HG02884 (cell line): ENCODE measurements around the gene POGLUT3.

Source experiments
- ATAC-seq: cut with Tn5 transposase; IDR thresholded peaks from one replicate; pipeline ENCODE4 v1.9.1; 2021; ENCODE audit warnings: mild to moderate bottlenecking, moderate library complexity; ENCODE audit not compliant: unreplicated experiment

Gene POGLUT3

DNA sequence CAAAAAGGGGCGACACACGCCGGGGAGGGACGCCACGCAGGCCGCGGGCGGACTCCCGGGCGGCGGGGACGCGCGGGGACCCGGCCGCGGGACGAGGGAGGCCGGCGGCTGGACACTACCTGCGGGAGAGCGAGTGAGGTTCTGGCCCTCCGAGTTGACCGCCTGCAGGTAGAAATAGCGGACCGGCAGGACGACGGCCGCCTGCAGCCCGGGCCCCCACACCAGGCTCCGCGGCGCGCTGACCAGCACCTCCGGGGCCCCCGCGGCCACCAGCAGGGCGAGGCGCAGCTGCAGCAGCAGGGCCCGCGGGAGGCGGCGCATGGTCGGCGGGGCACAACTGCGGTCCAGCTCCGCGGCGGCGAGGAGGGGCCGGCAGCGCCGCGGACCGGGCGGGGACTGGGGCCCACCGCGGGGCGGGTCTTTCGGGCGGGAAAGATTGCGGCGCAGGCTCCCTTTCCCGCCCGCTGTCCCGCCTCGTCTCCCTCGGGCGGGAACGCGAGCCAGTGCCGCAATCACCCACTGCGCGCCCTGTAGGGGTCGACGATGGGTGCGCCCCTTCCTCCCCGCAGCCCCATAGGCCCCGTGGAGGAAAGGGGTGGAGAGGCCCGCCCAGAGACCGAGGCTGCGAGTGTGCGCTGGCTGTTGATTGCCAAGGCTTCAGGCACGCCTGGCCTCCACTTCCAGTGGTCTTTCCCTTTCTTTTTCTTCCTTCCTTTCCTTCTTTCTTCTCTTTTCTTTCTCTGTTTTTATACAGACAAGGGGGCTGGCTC is at the start of gene POGLUT3:
POGLUT3 (minus strand) TSS at position 339 of the 770 bp plus-strand sequence; CDS start at position 321, 18 bp downstream.
- ATAC-seq = peak; percentile 48

- ATAC-seq = no peak
Observed at GRCh38 chr11:108545909-108546501, 47.8 kb upstream of the POGLUT3 start.

DNA sequence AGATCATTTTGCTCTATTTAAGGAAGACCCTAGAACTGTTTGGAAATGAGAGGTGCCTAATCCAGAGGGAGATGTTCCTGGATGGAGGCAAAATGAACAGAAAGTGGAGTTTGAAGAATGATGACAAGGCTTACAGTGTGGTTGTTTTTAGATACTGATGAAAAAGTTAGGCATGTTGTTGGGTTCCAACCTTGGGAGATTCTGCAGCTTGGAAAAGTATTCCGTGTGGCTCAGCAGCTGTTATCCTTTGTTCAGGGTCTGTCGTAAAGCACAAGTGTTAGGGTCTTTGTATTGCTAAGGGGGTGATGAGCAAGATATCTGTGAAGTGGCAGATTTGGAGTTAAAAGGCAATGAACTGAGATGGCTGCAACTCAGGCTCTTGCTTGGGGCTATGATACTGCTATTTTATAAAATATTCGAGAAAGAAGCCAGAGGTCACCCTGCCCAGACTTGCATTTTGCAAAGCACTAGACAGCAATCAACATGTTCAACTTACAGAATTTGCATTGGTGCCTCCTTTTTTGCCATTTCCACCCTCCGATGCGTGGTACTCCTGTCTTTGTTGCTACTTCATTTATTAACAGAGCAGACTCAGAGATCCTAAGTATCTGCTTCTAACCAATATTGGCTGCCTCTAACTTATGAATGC is 45.3 kb upstream of the POGLUT3 start:
- no peak for ATAC-seq

DNA sequence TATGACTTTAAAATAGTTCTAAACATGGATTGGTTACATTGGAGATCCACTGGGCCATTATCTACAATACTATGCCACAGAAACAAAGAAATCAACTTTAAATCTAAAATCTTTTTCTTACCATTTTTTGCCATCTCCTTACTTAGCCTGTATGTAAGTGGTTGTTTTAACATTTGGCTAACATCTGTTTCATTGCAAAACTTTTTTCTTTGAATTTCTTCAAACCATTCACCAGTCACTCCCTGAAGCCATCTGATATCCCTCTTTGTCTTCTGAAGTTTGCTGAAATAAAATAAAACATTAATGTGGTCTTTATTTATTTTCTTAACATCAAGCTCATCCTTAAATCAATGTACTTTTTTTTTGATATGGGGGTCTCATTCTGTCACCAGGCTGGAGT is 43.3 kb upstream of the POGLUT3 start:
- ATAC-seq = no peak

- no peak for ATAC-seq
Observed at GRCh38 chr11:108538502-108538901, 40.3 kb upstream of the POGLUT3 start.

GRCh38 chr11:108538022-108538424 is 39.8 kb upstream of the POGLUT3 start:
- ATAC-seq = no peak

- ATAC-seq = no peak
Observed at GRCh38 chr11:108536783-108537182, 38.6 kb upstream of the POGLUT3 start.

DNA sequence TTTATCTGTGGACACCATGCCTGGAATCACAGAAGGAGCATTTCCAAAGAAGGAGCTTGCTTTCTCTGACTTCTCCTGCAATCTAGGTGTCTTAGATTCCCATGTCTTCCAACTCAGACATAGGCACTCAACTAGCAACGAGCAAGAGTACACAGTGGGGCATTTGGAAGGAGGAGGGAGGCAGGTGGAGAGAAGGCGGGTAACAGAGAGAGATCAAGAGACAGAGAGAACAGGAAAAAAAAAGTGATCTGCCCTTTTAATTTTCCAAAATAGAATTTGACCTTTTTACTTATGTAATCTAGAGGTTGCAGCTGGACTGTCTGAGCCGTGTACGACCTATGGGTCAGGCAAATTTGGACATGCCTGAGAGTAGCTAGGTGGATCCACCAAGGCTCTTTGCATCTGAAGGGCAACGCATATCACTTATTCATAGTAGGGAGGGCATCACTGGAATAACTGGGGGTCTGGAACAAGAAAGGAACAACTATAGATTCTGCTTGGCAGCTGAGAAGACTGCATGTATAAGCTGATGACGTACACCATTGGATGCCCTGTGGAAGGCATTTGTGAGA is 37.3 kb upstream of the POGLUT3 start:
- no peak for ATAC-seq

- ATAC-seq = no peak
Observed at GRCh38 chr11:108534274-108534882, 36.2 kb upstream of the POGLUT3 start.

GRCh38 chr11:108530426-108530825 is 32.2 kb upstream of the POGLUT3 start:
- ATAC-seq = no peak

DNA sequence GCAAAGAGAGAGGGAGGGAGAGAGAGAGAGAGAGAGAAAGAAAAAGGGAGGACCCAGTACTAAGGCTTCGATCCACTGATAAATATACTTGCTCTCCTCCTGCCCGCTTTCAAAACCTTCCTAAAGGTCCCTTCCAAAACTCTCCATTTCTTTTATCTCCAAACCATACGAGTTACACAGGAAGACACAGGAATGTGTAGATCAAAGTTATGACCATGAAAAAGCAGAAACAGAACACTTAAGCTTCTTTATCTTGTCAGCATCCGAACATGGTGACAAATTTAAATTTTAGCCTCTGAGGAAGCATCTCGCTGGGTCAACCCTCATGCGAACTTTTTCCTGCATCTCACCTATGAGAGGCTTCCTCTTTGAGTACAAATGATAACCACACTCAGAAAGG is 29.2 kb upstream of the POGLUT3 start:
- ATAC-seq = no peak

DNA sequence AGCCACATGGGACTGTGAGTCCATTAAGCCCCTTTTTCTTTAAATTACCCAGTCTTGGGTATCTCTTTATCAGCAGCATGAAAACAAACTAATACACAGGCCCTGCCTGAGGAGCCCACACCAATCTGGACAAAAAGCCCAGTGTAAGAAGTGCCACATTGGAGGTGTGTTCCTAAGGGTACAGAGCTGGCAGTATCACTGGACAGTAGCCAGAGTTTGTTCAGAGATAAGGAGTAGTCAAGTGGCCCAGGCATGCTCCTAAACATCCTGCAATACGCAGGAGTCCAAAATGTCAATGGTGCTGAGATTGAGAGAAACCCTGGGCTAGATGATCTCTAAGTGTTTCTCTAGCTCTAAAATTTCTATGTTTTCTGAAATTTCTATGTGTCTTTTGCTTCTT is 27.0 kb upstream of the POGLUT3 start:
- ATAC-seq = no peak

- no peak for ATAC-seq
Observed at GRCh38 chr11:108524422-108524821, 26.2 kb upstream of the POGLUT3 start.

- no peak for ATAC-seq
Observed at GRCh38 chr11:108522318-108522717, 24.1 kb upstream of the POGLUT3 start.

DNA sequence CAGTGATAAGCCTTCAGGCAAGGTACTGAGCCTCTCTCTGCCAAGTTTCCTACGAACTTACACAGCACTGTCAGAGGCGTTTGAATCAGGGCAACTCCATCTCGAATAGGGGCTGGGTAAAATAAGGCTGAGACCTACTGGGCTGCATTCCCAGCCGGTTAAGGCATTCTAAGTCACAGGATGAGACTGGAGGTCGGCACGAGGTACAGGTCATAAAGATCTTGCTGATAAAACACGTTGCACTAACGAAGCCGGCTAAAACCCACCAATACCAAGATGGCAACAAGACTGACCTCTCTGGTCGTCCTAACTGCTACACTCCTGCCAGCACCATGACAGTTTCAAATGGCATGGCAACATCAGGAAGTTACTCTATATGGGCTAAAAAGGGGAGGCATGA is 20.4 kb upstream of the POGLUT3 start:
- ATAC-seq = no peak

- ATAC-seq = no peak
Observed at GRCh38 chr11:108516125-108516524, 17.9 kb upstream of the POGLUT3 start.

- ATAC-seq = no peak
Observed at GRCh38 chr11:108512708-108513107, 14.5 kb upstream of the POGLUT3 start.

- ATAC-seq = no peak
Observed at GRCh38 chr11:108511851-108512474, 13.8 kb upstream of the POGLUT3 start.

- ATAC-seq = no peak
Observed at GRCh38 chr11:108508653-108509593, 10.7 kb upstream of the POGLUT3 start.

- no peak for ATAC-seq
Observed at GRCh38 chr11:108501396-108501795, 3.2 kb upstream of the POGLUT3 start.
